Progenitor cell of endocrine pancreas (in vitro differentiated cells): Measurements from ENCODE around the gene KCTD18. TPM values are rescaled to one million over a fixed set of nuclear protein-coding genes. Genes with fewer than 3 reads are reported as not detected.

Experiments used
- DNase-seq: peaks from one replicate; pipeline ENCODE4 v3.0.0; 2021; ENCODE audit warnings: low spot score; ENCODE audit not compliant: unreplicated experiment
- H3K27ac Mint-ChIP-seq: 2 replicates; pipeline ENCODE4 v1.8.0; 2021; ENCODE audit warnings: mild to moderate bottlenecking, moderate library complexity, mixed read lengths
- H3K27me3 Mint-ChIP-seq: 2 replicates; pipeline ENCODE4 v1.8.0; 2021; ENCODE audit warnings: mixed read lengths
- H3K36me3 Mint-ChIP-seq: 2 replicates; pipeline ENCODE4 v1.8.0; 2022; ENCODE audit warnings: mixed read lengths; ENCODE audit not compliant: insufficient read depth
- H3K4me1 Mint-ChIP-seq: 2 replicates; pipeline ENCODE4 v1.8.0; 2021; ENCODE audit warnings: low read depth, mixed read lengths
- H3K4me3 Mint-ChIP-seq: 2 replicates; pipeline ENCODE4 v1.8.0; 2021; ENCODE audit warnings: low read depth, mild to moderate bottlenecking, moderate library complexity, mixed read lengths
- H3K9me3 Mint-ChIP-seq: 2 replicates; pipeline ENCODE4 v1.8.0; 2021; ENCODE audit warnings: low read depth, mixed read lengths
- CTCF ChIP-seq: fragments of 200-600 bp; sonication (generic); IDR thresholded peaks from one replicate; pipeline ENCODE4 v1.5.0; 2021; ENCODE audit warnings: antibody characterized with exemption, mild to moderate bottlenecking; ENCODE audit not compliant: unreplicated experiment
- total RNA-seq: library from RNA; stranded (reverse); gene quantifications from 2 replicates; pipeline ENCODE4 v1.2.1, GENCODE V29; 2021

Gene KCTD18
- total RNA-seq, 1 donor from 2014 or later, result 7.3 TPM

DNA sequence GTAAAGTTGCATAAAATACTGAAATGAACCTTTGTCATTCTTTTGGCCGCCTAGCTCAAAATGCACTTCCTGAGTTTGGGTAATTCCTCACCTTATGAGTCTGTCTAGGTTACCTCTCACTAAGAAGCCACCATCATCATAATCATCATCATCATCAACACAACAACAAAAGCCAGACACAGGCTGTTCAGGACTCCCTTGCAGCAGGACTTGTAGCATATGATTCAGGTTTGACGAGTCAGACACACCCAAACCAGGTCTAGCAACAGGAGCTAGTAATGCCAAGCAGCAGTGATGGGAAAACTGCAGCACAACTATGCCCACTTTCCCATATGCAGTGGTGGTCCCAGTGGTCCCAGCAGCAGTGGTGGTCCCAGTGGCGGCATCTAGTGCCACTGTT lies 13.3 kb upstream of the KCTD18 start:
- Mint-ChIP-seq H3K27ac (no peak overlapping the region), H3K4me3 (no peak overlapping the region), H3K36me3 (no peaks in the 10 kb centered on the region), H3K9me3 (peaks cover under 1% of the 10 kb centered on the region), H3K27me3 (peaks cover 12% of the 10 kb centered on the region), H3K4me1 (peaks cover 17% of the 10 kb centered on the region)
- no peak for DNase-seq
- TF ChIP-seq CTCF, result no peak

DNA sequence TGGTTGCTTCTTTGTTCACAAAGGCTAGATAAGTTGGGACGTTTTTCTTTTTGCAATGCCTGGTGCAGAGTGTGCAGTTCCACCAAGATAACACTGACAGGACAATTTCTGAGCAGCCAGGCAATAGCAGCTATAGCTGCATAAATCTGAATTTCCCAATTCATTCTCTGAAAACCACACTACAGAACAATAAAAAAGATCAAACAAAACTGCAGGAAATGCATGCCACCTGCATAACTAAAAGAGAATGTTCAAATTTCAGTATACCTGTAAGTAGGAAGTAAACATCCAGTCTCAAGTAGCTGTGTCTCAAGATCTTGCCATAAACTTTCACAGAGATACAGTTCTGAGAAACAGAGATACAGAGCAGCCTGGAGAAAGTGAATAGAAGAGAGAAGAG lies 5.3 kb upstream of the KCTD18 start:
- no peak for DNase-seq
- Mint-ChIP-seq H3K4me1 (peaks cover 3% of the 10 kb centered on the region), H3K27me3 (peaks cover 6% of the 10 kb centered on the region), H3K27ac (no peak overlapping the region), H3K9me3 (peaks cover 13% of the 10 kb centered on the region), H3K4me3 (no peak overlapping the region), H3K36me3 (no peaks in the 10 kb centered on the region)
- TF ChIP-seq CTCF, result no peak

DNA sequence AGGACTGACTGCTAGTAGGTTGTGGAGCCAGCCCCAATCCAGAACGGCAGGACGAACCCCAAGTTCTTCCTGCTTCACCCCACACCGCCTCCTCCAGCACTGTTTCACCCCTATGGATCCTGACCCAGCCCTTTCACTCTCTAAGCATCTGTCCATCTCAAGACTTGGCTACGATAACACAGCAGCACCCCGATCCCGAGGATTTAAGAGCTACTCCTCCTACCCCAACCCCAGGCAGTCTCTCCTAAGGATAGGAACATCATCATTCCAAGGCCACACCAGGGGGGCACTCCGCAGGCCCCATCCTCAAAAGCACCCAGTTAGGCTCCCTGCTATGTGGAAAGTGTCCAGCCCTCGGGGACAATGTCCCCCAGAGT lies 645 bp downstream of the KCTD18 start:
- peak overlapping the region; percentile 87 for H3K4me3 Mint-ChIP-seq
- no peak for DNase-seq
- TF ChIP-seq CTCF, result no peak

DNA sequence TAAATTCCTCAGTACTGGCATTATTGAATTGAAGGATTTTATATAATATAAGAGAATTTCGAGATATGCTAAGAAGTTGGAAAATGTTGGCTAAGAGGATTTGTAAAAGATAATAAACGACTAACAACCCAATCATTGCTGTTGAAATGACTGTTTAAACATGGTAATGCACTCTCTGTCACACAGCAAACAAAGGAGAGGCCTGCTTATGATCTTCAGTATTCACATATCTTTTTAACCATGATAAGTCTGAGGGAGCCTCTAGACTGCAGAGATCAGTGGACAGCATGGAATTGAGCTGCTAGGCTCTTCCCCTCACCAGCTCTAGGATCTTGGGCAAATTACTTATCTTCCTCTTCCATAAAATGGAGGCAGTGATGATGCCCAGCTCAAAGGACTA lies 2.7 kb downstream of the KCTD18 start:
- Mint-ChIP-seq H3K4me1 (peaks cover 10% of the 10 kb centered on the region), H3K9me3 (peaks cover 3% of the 10 kb centered on the region), H3K36me3 (peaks cover 8% of the 10 kb centered on the region), H3K4me3 (no peak overlapping the region), H3K27me3 (no peaks in the 10 kb centered on the region), H3K27ac (no peak overlapping the region)
- no peak for DNase-seq
- TF ChIP-seq CTCF, result no peak

More for the DNA sequence above, 645 bp downstream of the KCTD18 start:
- peaks cover 10% of the 10 kb centered on the region for H3K4me1 Mint-ChIP-seq
- H3K36me3 Mint-ChIP-seq, result no peaks in the 10 kb centered on the region
- no peaks in the 10 kb centered on the region for H3K9me3 Mint-ChIP-seq
- no peaks in the 10 kb centered on the region for H3K27me3 Mint-ChIP-seq
- H3K27ac Mint-ChIP-seq, result peak overlapping the region; percentile 94

DNA sequence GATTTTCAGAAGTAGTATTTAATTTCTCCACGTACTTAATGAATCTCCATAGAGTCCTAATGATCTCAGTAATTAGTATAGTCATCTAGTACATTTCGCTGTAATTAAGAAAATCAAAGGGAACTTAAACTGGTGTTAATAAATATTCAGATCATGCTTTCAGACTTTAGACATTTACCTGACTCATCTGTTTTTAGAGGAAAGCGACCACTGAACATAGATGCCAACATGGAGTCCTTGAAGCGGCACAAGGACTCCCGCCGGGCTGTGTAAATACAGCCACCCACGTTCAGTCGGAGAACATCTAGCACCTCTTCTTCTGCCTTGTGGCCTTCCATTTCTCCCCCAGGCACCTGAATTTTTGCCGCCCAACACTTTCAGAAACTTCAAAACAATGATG lies 3.2 kb downstream of the KCTD18 start:
- Mint-ChIP-seq H3K36me3 (peaks cover 8% of the 10 kb centered on the region), H3K27ac (no peak overlapping the region), H3K9me3 (peaks cover 3% of the 10 kb centered on the region), H3K4me1 (peaks cover 10% of the 10 kb centered on the region), H3K4me3 (no peak overlapping the region), H3K27me3 (no peaks in the 10 kb centered on the region)
- TF ChIP-seq CTCF, result no peak
- DNase-seq, result no peak
